Epithelial cell of proximal tubule (primary cell): ENCODE results near the gene RASAL3. TPM values are rescaled to one million over a fixed set of nuclear protein-coding genes. Genes with fewer than 3 reads are reported as not detected.

Experiments
- DNase-seq: peaks from one replicate; pipeline ENCODE4 v3.0.0-alpha.2; 2011; ENCODE audit warnings: low read depth
- H3K4me3 ChIP-seq: 2 replicates; pipeline ENCODE4 v1.5.1; 2011; ENCODE audit warnings: low read depth, mild to moderate bottlenecking, low read length
- total RNA-seq: library from RNA; depleted of rRNA; stranded (reverse); fragments of >200 nt; gene quantifications from 2 replicates; pipeline ENCODE4 v1.2.3, GENCODE V29; 2015
- TF ChIP-seq, protein P1 (sequence below): conservative IDR thresholded peaks from 2 replicates; pipeline ENCODE4 v1.5.1; 2012; ENCODE audit warnings: low read depth, mild to moderate bottlenecking, low read length

Gene RASAL3
- total RNA-seq, 1 donor from 2014 or later, result not detected

DNA sequence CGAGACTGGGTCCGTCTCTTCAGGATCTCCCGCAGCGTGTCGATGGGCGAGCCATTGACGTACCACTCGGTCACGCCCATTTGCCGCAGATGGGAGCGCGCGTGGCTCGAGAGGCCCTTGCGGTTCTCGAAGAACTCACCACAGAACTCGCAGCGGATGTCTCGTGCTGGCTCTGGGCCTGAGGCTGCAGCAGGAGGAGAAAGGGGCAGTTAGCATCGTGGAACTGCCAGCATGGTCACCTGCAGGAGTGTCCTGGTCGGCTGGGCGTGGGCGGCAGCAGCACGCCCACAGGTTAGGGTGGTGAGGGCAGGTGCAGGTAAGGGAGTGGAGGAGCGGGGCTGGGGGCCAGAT lies 37.0 kb downstream of the RASAL3 start:
- no peak for DNase-seq
- TF ChIP-seq, protein P1, sequence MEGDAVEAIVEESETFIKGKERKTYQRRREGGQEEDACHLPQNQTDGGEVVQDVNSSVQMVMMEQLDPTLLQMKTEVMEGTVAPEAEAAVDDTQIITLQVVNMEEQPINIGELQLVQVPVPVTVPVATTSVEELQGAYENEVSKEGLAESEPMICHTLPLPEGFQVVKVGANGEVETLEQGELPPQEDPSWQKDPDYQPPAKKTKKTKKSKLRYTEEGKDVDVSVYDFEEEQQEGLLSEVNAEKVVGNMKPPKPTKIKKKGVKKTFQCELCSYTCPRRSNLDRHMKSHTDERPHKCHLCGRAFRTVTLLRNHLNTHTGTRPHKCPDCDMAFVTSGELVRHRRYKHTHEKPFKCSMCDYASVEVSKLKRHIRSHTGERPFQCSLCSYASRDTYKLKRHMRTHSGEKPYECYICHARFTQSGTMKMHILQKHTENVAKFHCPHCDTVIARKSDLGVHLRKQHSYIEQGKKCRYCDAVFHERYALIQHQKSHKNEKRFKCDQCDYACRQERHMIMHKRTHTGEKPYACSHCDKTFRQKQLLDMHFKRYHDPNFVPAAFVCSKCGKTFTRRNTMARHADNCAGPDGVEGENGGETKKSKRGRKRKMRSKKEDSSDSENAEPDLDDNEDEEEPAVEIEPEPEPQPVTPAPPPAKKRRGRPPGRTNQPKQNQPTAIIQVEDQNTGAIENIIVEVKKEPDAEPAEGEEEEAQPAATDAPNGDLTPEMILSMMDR, result no peak
- H3K4me3 ChIP-seq, result no peak overlapping the region

DNA sequence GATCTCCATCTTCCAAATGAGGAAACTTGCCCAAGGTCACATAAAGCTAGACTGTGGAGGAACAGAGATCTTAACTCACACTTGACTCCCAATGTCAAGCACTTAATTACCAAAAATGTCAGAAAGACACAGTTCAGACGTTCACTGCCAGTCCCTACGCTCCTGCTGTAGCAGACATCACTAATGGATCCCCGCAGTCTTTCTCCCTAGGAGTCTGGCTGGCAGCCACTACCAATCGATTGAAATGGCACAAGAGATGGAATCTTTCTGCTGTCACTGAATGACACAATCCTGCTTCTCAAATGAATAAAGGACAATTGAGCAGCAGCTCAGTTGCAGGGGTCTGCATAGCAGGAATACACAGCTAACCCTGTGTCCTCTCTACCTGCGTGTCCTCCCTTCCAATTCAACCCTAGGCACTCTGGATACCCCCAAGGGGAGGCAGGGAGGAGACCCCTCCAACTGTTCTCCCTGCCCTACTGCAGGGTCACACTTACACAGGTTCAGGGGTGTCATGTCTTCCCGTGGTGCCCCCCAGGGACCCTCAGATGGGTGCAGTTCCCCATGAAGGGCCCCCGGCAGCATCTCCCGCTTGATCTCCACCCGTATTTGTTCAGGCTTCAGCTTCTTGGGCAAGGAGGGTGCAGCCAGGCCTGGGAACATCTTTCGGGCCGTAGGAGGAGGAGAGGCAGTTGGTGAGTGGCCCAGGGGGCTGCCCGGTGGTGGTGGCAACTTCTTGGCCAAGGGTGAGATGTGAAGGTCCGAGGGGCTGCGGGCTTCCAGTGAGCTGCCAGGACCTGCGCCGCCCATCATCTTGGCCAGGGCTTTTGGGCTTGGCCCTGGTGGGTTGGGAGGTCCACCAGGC lies 37.6 kb downstream of the RASAL3 start:
- TF ChIP-seq, protein P1, result no peak
- no peak overlapping the region for H3K4me3 ChIP-seq
- DNase-seq, result no peak

GRCh38 chr19:15425321-15425950 lies 38.9 kb downstream of the RASAL3 start:
- DNase-seq, result no peak
- TF ChIP-seq, protein P1, result no peak
- H3K4me3 ChIP-seq, result no peak overlapping the region

GRCh38 chr19:15424692-15425272 lies 39.6 kb downstream of the RASAL3 start:
- DNase-seq, result no peak
- TF ChIP-seq, protein P1, result no peak
- H3K4me3 ChIP-seq, result no peak overlapping the region

DNA sequence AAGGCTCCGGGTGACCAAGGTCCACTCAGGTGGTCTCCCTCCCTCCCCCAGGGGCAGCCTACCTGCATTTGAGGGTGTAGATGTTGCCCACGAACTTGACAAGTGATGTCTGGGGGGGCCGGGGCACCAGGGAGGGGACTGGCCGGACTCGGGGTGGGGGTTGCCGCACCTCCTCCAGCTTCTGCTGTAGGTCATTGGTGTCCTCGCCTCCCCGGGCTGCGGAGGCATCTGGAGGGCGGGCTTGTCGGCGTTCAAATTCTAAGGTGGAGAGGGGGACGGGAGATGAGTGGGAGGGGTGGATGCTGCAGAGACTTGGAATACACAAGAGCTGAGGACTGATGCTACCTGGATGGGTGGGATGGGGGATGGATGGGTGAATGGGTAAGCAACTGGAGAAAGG lies 40.2 kb downstream of the RASAL3 start:
- TF ChIP-seq, protein P1, result no peak
- DNase-seq, result no peak
- no peak overlapping the region for H3K4me3 ChIP-seq

DNA sequence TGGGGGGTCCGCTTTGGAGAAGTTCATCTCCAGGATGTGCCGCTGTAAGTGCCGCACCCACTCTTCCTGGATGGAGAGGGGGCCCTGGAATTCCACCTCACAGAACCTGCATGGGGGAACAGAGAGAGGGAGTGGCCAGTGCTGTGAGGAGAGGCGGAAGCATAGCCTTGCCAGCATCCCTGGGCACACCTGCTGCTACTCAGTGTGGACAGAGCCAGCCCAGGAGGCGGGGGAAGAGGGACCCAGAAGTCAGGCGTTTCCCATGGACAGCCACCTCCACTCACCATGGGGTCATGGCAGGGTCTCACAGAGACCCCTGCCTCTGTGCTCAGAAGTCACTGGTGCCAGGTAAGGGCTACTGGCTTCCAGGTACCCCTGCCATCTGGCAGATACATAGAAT lies 41.2 kb downstream of the RASAL3 start:
- no peak overlapping the region for H3K4me3 ChIP-seq
- TF ChIP-seq, protein P1, result no peak
- DNase-seq, result no peak
